ENCODE data around the gene MAPK13.

MAPK13 gene

GRCh38 chr6:36119209-36119608 lies 11.1 kb upstream of the MAPK13 start:
- H3K4me3 ChIP-seq (ENCODE audit: low read depth, low read length), result no peak overlapping the region
- no peak for TF ChIP-seq CTCF (IDR thresholded peaks at IDR 0.05; ENCODE audit: borderline replicate concordance, insufficient read depth, low read depth, low read length)

GRCh38 chr6:36120018-36120417 lies 10.3 kb upstream of the MAPK13 start:
- TF ChIP-seq CTCF (IDR thresholded peaks at IDR 0.05; ENCODE audit: borderline replicate concordance, insufficient read depth, low read depth, low read length), result no peak
- no peak overlapping the region for H3K4me3 ChIP-seq (ENCODE audit: low read depth, low read length)

GRCh38 chr6:36120539-36120938 lies 9.8 kb upstream of the MAPK13 start:
- no peak for TF ChIP-seq CTCF (IDR thresholded peaks at IDR 0.05; ENCODE audit: borderline replicate concordance, insufficient read depth, low read depth, low read length)
- H3K4me3 ChIP-seq (ENCODE audit: low read depth, low read length), result no peak overlapping the region

GRCh38 chr6:36120979-36121786 lies 9.1 kb upstream of the MAPK13 start:
- TF ChIP-seq CTCF (IDR thresholded peaks at IDR 0.05; ENCODE audit: borderline replicate concordance, insufficient read depth, low read depth, low read length), result no peak
- H3K4me3 ChIP-seq (ENCODE audit: low read depth, low read length), result no peak overlapping the region

GRCh38 chr6:36121787-36122494 lies 8.4 kb upstream of the MAPK13 start:
- TF ChIP-seq CTCF (IDR thresholded peaks at IDR 0.05; ENCODE audit: borderline replicate concordance, insufficient read depth, low read depth, low read length), result no peak
- no peak overlapping the region for H3K4me3 ChIP-seq (ENCODE audit: low read depth, low read length)

GRCh38 chr6:36122495-36123269 lies 7.6 kb upstream of the MAPK13 start:
- no peak overlapping the region for H3K4me3 ChIP-seq (ENCODE audit: low read depth, low read length)
- no peak for TF ChIP-seq CTCF (IDR thresholded peaks at IDR 0.05; ENCODE audit: borderline replicate concordance, insufficient read depth, low read depth, low read length)
